Activated gamma-delta T cell treated with anti-CD3 and anti-CD28 coated beads, Interleukin-2, amount 50 U/mL, for 16 hours (primary cell): ENCODE measurements around the gene CRMP1.
"Not testable (repeated sequence)": the region's sequence is repeated elsewhere in the genome, so short reads cannot be mapped to it uniquely, and the experiment has no call there.

Source experiments
- DNase-seq: peaks from one replicate; pipeline ENCODE4 v3.0.0-alpha.2; 2020; ENCODE audit warnings: low read depth

The CRMP1 gene

DNA sequence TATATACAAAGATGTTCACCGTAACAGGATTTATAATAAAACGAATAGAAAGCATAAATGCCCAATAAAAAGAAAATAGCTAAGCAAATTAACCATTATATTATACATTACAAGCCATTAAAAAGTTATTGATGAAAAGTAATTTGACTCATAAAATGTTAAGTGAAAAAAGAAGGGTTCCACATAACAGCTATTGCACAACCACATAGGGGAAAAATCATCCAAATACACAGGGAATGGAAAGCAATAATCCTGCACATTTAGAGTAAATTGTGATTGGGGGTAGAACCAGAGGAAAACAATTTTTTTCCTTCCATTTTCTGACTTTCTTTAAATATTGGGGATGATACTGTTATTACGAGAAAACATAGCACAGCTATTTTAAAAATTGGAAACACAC is 38.0 kb downstream of the CRMP1 start:
- no peak for DNase-seq

GRCh38 chr4:5852523-5853202 is 40.2 kb downstream of the CRMP1 start:
- no peak for DNase-seq

DNA sequence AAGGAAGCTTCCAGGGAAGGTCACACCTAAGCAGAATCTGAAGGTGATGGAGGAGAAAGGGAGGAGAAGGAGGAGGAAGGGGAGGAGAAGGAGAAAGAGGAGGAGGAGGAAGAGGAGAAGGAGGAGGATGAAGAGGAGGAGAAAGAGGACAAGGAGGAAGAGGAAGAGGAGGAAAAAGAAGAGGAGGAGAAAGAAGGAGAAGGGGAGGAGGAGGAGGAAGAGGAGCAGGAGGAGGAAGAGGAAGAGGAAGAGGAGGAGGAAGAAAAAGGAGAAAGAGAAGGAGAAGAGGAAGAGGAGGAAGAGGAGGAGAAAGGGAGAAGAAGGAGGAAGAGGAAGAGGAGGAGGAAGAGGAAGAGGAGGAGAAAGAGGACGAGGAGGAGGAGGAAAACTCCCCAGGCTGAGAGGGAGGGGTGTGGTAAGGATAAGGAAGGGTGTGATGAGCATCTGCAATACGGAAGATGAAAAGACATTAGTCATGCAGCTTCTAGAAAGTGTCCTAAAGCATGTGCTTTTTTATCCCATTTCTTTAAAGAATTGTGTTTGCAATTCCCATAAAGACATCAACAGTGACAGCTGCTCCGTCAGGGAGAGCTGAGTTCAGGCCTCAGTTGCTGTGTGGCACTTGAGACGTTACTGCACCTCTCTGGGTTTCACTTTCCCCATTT is 41.1 kb downstream of the CRMP1 start:
- no peak for DNase-seq

- DNase-seq, result no peak
Observed at GRCh38 chr4:5845035-5845905, 47.6 kb downstream of the CRMP1 start.

DNA sequence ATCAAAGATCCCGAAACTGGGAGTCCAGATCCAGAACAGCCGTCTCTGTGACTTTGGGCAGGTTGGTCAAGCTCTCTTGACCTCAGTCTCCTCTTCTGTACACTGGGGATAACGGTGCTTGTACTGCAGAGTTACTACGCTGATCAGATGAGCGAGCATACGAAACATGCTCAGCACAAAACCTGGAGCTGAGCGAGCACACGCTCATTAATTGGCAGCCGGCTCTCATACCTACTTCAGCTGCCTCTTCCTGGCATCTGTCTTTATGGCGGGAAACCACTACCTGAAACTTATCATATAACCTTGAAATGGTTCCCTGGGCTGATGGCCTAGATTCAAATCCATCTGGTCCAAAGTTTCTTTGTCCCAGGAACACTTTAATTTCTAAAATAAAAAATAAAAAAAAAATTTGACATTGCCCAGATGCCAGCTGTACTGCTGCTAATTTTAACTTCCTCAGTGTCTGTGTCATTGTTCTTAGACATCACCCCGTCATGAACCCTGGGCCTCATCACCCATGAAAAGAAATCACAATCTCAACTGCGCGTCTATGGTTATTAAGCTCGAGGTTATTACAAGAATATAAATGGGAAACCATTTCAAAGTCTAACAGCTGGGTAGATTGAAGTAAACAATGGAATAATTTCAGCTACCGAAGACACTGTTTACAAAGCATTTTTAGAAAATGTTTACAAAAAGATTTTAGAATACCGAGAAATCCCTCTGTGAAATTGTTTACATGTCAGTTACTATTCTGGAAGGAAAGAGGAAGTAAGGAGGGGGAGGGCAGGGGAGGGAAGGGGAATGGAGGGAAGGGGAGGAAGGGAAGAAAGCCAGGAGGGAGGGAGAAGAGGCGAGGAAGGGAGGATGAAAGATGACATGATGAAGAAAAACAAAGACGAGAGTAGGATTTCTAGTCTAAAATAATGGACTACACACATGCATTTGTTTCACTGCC is 49.0 kb downstream of the CRMP1 start:
- no peak for DNase-seq

DNA sequence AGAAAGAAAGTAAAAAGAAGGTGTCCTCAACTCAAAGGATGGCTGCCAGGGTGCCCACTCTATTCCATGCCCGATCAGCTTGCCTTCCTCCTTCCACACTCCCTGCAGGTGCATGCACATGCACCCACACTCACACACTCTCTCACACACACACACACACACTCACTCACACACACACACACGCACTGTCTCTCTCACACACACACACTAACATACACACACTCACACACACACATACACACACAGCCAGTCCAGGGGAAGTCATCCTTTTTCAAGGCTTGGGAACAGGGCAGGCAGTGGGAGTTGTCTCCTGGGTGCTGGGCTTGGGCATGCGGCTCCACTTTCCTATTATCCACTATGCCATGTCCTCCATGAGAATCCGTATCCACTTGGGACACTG is 50.4 kb downstream of the CRMP1 start:
- no peak for DNase-seq

- DNase-seq, result no peak
Observed at GRCh38 chr4:5839751-5840674, 52.9 kb downstream of the CRMP1 start.

GRCh38 chr4:5839332-5839731 is 53.6 kb downstream of the CRMP1 start:
- no peak for DNase-seq

DNA sequence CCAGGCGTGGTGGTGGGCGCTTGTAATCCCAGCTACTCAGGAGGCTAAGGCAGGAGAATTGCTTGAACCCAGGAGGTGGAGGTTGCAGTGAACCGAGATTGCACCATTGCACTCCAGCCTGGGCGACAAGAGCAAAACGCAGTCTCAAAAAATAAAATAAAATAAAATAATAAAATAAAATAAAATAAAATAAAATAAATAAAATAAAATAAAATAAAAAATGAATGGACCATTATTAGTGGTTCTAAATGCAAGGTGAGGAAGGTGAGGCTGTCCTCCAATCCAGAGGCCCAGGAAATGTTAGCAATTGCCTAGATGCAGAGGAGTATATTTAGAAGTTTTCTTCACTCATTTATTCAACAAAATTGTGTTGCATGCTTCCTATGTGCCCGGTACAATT is 55.4 kb downstream of the CRMP1 start:
- not testable (repeated sequence) for DNase-seq

GRCh38 chr4:5836943-5837342 is 55.9 kb downstream of the CRMP1 start:
- DNase-seq, result no peak

GRCh38 chr4:5828005-5828391 is 64.9 kb downstream of the CRMP1 start:
- no peak for DNase-seq

DNA sequence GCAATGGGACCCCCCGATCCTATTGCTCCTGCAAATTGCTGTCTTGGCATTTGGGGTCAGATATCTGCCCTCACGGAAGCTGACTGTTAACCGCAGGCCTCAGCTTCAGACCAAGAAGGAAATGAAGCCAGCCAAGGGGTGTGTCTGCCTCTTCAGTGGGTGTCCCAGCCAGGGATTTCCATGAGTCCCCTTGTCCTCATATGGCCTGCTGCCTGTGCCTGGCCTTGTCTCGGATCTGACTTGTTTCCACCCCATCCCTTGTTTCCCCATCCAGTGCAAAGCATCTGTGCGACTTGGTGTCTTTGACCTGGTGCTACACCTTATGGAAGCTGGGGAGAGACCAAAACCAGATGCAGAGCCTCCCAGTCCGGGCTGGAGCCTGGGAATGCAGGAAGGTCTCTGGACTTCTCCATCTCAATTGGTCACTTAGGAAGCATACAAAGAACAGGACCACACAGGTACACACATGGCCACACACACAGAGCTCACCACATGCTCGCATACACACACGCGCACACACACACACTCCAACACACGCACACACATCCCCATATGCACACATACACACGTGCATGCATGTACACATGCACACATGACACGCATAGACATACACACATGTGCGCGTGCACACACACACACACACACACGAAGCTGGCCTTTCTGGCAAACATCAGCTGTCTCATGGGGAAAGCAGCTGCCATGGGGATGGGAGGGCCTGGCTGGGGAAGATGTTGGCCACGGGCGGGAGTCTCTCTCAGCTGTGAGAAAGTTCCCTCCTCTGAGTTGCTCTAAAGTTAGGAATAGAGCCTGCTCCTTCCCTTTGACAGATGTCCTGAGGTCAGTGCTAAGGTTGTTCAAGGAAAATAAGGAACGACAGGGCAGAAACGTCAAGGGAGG is 65.5 kb downstream of the CRMP1 start:
- no peak for DNase-seq

GRCh38 chr4:5826437-5827107 is 66.3 kb downstream of the CRMP1 start:
- no peak for DNase-seq

DNA sequence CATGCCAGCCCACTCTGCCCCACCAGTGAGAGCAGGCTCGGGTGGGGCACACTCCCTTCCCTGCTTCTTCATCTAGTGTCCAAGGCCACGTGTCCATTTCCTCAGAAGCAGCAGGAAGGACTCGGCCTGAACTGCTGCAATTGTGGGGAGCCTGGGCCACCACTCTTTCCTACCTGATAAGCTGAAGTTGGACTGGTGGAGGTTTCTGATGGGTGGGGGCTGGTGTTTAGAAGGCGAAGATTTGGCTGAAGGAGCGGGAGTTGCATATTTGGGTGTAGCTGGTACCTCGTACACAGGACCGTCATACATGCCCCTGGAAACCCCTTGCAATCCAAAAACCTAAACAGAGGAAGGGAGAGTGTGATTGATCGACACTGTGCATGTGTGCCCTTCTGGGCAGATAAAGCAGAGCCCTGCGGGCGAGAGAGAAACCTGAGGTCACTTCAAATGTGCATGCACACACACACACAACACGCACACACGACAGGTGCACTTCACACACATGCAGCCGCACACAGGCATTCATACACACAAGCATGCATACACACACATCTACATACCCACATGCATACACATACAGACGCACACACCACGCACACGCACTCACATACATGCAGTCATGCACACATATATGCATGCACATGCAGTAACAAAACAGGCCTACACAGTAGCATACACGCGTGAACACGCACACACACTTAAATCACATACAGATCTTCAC is 67.4 kb downstream of the CRMP1 start:
- no peak for DNase-seq

DNA sequence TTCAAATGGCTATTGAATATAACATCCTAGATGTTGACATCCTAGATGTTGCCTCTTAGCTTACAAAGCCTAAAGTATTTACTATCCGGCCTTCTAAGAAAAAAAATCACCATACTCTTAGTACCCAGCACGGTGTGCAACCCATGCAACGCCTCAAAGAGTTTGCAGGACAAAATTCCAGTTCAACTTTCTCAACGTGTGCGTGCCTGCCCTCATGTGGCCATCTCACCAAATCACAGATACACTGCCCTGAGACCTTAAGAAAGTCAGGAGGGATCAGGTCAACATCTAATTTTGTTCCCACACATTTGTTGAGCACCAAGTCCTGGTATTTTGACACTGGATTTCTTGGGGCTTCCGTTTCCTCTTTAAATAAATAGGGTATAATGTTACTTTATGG is 68.3 kb downstream of the CRMP1 start:
- DNase-seq, result no peak

GRCh38 chr4:5824227-5824626 is 68.7 kb downstream of the CRMP1 start:
- no peak for DNase-seq

- no peak for DNase-seq
Observed at GRCh38 chr4:5823542-5824211, 69.2 kb downstream of the CRMP1 start.

- DNase-seq, result no peak
Observed at GRCh38 chr4:5822619-5823018, 70.3 kb downstream of the CRMP1 start.
